ENCODE measurements around the gene SEC31A.
"Not testable (repeated sequence)": the region's sequence is repeated elsewhere in the genome, so short reads cannot be mapped to it uniquely, and the experiment has no call there.

SEC31A gene

DNA sequence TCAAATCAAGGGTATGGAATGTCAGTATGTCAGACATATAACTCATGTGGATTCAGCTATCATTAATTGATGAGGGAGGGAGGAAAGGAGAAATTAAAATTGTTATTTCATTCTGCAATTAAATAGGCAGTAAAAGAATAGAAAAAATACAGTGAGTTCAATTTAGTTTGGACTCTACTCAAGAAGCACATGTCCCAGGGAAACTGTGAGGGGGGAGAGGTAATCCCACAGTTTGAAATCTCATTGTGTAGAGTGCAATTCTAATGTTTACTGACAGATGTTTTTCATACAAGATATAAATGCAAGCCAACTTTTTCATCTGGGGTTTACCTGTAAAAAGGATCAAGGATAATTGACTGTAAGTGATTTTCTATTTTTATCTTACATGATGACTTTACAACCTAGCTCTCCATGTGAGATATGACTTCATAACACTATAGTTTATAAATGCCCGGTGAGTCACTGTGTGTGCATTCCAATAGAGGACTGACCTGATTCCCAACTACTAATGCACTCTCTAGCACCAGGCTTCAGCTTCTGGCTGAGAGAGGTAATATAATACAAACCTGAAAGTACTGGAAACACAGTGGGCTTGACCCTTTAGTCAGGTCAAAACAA is 57.1 kb downstream of the SEC31A start:
- DNase-seq, result no peak

DNA sequence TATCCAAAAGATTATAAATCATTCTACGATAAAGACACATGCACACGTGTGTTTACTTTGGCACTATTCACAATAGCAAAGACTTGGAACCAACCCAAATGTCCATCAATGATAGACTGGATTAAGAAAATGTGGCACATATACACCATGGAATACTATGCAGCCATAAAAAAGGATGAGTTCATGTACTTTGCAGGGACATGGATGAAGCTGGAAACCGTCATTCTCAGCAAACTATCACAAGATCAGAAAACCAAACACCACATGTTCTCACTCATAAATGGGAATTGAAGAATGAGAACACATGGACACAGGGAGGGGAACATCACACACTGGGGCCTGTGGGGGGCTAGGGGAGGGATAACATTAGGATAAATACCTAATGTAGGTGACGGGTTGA is 57.9 kb downstream of the SEC31A start:
- not testable (repeated sequence) for DNase-seq

DNA sequence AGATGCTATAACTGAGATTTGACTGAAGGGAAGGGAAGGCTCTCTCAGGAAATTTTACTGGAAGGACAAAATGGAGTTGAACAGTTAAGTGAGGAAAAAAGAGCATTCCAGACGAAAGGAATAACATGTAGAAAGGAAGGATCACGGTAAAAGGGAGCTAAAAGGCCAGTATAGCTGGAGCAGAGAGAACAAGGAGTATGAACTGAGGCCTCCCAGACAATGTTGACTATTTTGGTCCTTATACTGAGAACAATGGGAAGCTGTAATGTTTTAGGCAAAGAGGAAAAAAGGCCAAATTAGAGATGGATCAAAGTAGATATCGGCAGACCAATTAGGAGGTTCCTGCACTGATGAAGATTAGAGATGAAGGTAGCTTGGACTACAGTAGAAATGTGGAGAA is 65.5 kb downstream of the SEC31A start:
- DNase-seq, result no peak

DNA sequence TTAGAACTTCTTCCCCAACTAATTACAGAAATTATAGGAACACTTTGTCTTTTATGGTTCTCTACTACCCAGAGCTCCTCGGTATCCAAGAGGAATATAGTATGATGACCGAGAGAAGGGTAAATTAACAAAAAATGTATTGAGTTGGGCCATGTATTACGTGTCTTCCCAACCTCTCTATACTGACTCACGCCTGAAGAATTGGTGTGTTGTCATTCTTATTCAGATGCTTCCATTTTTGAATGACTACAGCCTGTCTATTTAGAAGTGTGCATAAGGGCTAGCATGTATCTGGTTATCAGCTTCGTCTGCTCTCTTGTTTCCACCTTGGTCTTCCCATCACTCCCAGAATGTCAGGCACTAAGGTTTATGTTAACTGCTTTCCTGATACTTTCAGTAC is 67.9 kb downstream of the SEC31A start:
- no peak for DNase-seq

DNA sequence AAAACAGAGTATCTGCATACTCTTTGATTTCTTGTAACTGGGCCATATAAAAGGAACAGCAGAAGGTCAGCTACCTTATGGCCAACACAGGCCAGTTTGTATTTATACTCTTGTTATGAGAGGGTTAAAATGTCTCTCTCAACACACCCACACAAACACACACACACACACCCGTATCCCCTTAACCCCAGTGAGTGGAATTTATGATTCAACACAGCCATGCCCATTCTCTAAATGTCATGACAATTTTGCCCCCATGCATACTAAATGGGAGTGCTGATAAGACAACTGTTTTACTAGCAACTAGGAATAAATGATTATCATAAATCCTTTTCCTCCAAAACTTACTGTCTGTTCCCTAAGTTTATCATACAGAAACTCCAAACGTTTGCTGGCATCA is 70.3 kb downstream of the SEC31A start:
- DNase-seq, result no peak

DNA sequence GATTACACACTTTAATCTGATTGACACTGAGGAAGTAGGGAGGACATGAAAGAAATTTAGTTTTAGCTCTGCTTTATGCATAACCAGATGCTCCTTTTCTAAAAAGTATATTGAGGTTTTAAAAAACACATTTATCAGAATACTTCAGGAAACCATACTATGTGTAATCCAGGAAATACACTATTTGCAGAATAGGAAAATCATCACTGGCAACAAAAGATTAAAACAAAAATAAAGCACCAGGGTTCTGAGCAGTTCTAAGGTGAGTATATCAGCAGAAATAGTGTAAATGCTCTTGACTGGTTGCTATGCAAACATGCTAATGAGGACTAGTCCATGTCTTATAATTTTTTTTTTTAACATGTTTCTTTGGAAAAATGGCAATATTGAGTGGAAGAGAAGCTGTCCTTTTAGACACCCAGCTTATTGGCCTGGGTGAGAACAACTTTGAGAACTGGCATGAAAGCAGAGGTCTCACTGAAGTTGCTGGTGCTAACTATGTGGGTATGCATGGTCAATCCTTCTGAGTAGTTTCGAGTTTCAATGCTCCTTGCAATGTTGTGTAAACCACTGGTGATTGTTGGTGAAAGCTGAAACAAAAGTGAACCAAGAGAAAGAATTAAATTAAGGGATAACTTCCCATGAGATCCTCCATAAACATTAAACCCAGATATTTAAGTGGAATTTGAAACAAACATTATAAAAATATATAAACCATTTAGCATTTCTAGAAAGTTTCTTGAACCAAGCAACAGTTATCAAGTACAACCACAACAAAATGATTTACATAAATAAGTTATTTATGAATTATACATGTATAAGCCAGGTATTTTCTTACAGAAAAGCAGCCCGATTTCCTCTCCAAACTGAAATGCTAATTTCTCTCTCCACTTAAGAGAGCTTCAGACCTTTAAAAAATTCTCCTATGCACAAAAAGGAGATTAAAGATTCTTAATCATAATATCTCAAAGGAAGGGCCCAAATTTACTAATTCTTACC is 72.0 kb downstream of the SEC31A start:
- DNase-seq, result no peak

DNA sequence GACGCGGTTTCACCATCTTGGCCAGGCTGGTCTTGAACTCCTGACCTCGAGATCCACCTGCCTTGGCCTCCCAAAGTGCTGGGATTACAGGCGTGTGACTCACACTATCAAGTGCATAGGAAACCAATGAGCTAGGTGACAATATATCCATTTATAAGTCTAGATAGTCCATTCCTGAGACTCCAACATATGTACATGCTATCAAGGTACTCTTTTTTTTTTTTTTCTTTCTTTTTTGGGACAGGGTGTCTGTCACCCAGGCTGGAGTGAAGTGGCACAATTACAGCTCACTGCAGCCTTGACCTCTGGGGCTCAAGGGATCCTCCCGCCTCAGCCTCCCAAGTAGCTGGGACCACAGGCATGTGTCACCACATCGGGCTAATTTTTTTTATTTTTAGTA is 74.1 kb downstream of the SEC31A start:
- not testable (repeated sequence) for DNase-seq

DNA sequence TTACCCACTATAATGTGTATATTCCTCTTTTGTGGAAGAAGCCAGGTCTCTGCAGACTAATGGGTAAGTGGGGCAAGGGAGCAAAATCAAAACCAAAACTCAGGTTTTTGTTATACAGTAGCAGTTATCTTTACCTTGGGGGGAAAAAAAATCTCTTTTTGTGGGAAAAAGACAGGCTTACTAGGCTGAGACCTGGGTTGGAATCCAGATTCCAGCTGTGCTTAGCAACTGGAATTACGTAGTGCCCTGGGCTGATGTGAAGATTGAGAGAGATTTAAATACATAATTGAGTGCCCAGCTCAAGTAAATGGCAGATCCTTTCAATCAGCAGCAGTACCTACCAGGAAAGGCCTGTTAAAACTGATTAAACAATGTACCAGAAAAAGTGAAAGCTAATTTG is 76.9 kb downstream of the SEC31A start:
- DNase-seq, result no peak

DNA sequence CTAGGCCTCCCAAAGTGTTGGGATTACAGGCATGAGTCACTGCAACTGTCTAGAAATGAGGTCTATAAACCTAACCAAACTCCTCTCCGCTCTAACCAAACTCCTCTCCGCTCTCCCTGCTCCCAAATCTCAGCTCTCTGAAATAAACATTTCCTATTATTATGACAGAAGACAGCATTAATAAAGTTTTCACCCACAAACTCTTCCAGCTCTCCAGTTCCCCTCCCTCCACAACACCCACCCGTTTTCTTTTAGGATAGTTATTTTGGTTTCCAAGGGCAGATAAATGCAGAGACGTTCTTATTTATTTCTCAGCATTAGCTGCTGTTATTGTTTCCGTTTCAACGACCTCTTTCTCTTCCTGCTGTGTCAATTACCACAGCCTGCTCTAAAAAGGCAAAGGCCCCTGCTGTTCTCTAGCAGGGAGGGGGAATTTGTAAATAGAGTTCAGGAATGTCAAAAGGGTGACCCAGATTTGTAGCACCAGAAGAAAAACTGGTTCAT is 79.1 kb downstream of the SEC31A start:
- DNase-seq, result no peak

DNA sequence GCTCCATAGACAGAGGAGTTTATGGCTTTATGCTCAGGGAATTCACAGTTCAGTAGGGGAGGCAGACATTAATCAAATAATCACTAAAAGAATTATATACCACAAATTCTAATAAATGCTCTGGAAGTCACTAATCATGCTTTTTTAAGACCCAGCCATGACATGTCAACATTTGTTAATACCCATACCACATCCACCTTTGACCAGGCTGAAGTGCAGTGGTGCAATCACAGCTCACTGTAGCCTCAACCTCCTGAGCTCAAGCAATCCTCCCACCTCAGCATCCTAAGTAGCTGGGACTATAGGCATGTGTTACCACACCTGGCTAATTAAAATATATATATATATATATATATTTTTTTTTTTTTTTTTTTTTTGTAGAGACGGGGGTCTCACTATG is 79.6 kb downstream of the SEC31A start:
- DNase-seq, result no peak

DNA sequence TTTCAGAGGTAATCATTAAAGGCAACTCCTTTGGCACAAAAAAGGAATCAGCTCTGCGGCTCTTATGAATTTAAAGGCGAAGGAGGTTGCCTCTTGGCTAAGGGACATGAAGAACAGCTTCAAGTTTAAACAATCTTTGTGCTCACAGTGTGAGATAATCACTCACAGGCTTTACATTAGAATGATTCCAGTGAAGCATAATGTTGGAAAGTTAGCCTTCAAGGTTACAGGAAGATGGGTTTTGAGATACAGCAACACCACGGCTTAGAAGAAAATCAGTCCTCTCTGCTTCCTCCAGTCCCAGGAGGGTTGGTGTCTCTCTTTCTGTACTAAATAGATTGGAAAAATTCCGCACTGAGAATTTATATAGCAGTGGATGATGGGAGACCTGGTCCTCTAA is 80.8 kb downstream of the SEC31A start:
- no peak for DNase-seq

DNA sequence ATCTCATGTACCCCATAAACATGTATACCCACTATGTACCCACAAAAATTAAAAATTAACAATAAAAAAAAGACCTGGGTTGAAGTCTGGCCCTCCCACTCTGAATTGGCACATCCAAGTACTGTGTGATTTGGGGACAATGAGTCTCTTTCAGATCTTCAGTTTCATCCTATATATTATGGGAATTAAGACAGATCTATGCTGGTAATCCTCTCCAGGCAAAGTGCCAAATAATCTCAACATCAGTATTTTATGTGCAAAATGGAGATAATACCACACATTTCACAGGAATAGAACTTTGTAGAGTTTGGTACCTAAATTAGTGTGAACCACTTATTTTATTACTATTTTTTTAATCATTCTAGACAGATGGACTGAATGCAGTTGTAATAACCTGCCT is 81.3 kb downstream of the SEC31A start:
- DNase-seq, result no peak

DNA sequence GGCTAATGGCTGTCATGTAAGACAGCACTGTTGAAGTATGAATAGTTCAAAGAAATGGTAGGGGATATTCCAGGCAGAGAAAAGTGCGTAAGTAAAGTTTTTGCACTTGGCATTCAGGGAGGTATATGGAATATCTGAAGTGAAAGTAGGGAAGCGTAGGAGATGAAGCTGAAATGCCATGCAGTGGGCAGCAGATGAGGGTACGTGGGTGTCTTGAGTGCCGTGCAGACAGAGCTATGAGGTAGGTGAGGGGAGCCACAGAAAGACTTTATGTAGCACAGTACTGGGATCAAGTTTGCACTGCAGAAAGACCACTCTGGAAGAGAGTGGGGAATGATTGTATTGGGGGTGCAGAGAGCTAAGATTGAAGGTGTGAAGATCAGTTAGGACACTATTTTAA is 87.2 kb downstream of the SEC31A start:
- no peak for DNase-seq

DNA sequence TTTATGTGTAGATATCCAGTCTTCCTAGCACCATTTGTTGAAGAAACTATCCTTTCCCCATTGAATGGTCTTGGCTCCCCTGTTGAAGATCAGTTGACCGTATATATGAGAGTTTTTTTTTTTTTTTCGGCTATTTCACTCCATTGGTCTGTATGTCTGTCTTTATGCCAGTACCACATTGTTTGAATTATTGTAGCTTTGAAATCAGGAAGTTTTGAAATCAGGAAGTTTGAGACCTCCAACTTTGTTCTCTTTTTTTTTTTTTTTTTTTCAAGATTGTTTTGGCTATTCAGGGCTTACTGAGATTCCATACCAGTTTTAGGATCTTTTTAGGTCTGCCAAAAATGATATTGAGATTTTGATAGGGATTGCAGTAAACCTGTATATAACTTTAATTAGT is 88.0 kb downstream of the SEC31A start:
- no peak for DNase-seq

DNA sequence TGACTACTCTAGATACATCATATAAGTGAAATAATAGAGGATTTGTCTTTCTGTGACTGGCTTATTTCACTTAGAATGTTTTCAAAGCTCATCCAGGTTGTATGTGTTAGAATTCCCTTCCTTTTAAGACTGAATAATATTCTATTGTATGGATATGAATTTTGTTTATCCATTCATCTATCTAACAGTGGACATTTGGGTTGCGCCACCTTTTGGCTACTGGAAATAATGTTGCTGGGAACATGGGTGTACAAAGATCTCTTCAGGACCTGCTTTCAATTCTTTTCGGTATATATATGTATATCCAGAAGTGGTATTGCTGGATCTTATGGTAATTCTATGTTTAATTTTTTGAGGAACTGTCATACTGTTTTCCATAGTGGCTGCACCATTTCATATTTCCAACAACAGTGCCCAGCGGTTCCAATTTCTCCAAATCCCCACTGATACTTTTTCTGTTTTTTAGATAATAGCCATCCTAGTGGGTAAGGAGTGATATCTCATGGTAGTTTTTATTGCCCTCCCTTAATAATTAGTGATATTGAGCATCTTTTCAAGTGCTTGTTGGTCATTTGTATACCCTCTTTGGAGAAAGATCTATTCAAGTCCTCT is 88.9 kb downstream of the SEC31A start:
- no peak for DNase-seq

DNA sequence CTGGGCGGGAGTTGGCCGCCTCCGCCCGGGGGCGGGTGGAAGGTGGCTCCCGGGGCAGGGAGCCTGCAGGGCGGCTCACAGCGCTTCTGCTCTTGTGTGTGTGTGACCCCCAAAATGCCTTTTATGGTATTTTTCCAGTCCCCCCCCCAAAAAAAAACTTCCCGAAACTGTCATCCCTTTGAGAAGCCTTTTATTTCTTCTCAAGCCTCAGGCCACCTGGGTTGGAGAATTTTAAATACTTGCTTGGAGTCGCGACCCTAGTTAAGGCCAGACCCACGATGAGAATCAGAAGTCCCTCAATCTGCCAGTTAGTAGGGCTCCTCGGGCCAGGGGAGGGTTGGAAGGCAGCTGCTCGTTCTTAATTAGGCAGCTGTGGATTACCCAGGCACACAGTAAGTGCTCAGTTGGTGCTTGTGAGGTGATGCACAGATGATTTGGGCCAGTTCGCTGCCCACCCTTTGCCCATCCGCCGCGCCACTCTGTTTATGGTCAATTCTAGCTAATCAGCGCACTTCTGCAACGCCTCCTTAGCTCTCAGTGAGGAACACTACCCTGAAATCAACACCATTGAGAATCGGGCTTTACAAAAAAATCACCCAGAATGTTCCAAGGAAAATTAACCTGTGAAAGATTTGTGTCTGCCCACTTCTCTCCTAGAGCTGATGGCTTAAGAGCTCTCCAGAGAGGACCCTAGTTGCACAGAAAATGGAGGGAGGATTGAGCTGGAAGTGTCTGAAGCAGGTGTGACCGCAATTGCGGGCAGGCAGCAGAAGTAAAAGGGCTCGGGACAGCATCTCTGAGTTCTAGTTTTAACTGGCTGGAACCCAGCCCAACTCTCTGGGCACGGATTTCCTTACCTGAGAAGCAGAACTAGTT is 91.7 kb downstream of the SEC31A start:
- peak in 1 of 2 donors; percentile 12 for DNase-seq

DNA sequence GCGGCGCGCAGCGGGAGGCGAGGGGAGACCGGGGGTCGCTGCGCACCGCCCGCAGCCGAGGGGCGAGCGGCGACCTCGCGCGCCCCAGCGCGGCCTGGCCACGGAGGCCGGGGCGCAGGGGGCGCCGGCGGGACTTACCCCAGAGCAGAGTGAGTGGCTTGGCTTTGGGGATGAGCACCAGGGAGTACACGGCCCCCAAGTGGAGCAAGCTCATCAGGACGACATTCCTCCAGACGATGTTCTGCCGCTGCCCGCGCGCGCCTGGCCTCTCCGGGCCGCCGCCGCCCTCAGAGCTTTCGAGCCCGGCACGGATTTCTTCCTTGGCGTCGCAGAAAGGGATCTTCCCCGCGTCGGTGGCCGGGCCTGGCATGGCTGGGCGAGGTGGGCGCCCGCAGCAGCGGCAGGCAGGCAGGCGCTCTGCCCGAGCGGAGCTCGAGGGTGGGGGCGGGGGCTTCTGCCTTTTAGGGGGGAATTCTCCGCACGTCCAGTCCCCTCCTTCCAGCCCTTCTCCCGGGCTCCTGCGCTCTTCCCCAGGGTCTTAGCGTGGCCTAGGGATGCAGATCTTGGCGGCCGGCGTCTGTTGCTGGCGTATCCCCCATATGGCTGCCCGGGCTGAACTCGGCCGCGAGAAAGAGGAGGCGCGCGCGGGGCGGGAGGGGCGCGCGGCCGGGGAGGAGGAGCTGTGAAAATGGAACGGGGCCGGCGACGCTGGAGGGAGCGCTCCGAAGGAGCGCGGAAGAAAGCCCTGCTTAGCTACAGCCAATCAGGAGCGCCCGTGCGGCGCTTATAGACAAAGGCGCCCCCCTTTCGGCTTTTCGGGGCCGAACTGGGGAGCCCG is 92.6 kb downstream of the SEC31A start, which contains the start of gene SCD5:
Gene SCD5 (minus strand): TSS at position 629 of the 838 bp plus-strand sequence. CDS start 259 bp downstream, at position 370.
- DNase-seq, result peak; percentile 62 to 82

DNA sequence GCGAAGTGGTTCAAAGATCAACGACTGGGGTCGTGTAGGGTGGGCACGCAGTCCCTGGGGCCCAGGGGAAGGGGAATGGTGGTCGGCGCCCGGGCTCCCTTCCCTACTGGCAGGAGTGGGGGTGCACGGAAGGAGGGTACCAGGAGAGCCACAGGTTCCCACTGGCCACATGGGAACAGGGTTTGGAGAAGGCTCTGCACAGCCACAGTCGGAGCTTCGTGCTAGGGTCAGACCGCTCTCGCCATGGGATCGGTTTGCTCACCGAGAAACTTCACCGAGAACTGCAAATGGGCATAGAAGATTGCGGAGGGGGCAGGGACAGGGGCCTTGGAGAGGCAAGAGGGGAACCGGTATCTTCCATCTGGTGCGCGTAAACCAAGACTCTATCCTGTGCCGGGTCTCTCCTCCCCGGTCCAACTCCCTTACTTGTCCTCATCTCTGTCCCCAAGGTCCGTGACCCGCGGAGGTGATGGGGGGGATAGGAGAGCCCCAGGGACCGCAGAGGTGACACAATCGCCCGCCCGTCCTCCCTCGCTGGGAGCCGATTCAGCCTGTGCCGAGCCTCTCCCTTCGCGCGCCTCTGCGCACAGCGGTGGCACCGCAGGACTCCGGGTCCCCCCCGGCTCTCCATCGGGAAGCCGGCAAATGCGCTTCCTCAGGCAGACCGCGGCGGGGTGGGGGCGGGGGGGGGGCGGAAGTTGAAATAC is 93.4 kb downstream of the SEC31A start:
- DNase-seq, result no peak

DNA sequence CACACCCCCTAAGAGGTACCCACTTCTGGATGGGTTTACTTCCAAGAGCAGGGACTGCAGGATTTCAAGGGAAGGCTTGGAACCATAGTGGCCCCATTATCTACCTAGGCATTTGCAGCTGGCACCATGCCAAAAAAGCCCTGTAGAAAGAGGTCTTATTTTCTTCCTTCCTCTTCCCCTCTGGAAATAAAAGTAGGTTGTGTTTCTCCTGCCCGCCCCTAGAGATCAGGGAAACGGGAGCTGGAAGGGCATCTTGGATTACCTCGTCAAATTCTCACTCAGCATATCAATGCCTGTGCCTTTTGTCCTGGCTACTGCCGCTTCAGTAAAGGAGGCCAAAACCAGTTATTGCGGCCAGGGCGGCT is 93.9 kb downstream of the SEC31A start:
- no peak for DNase-seq

DNA sequence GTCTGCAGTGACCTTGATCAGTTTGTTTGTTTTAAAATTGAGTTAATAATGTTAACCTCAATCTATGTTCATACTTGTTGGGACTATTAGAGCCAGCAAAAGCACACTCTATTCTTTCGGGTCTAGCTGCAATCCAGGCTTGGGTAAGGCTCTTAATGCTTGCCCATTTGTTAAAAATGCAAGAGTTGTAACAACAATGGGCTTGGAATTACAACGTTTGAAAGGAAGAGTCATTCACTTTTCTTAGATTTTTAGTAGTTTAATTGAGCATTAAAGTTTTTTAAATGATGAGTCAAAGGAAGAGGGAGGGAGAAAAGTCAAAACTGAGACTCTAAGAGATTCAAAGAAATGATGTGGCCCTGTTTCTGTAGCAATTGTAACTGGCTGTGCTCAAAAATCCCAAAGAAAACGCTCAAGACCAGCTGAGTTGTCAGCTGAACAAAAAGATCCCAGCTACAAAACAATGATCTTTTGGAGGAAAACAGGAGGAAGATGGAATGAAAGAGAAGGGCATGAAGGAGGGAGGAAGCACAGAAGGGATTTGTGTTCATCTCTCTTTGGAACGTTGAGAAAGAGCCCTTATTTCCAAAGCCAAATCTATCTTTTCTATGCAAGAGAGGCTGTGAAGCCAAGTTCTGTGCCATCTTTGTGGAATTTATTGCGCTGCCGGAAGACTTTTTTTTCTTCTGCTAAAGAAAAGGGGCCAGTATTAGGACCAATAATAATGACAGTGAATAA is 97.9 kb downstream of the SEC31A start:
- no peak for DNase-seq
